Vagina (tissue), 2 donors: ENCODE data around the gene PRDM15.

Experiments
- CTCF ChIP-seq, 3 experiments: fragments of 450-650 bp in 2 of 3; fragments of 200-600 bp in 1 of 3; sonication (generic) in 1 of 3; IDR thresholded peaks; one replicate each; pipeline ENCODE4 v1.5.1; 2017 to 2019; ENCODE audit warnings: antibody characterized with exemption in 3 of 3, mild to moderate bottlenecking in 2 of 3, moderate library complexity in 2 of 3
- POLR2A ChIP-seq, 2 donors: fragments of 450-650 bp; IDR thresholded peaks; one replicate each; pipeline ENCODE4 v1.6.1; 2017; ENCODE audit warnings: antibody characterized with exemption in 2 of 2, mild to moderate bottlenecking in 2 of 2, moderate library complexity in 2 of 2
- POLR2AphosphoS5 ChIP-seq, 2 donors: sonication (generic); formaldehyde crosslinking; IDR thresholded peaks; one replicate each; pipeline ENCODE4 v1.9.0; 2017; ENCODE audit warnings: antibody characterized with exemption in 2 of 2, mild to moderate bottlenecking in 2 of 2, low read depth in 1 of 2; ENCODE audit not compliant: insufficient read depth in 1 of 2

- no peak for TF ChIP-seq POLR2AphosphoS5 (IDR thresholded peaks at IDR 0.05; ENCODE audit: insufficient read depth in 1 of 2, low read depth in 1 of 2)
- TF ChIP-seq POLR2A (IDR thresholded peaks at IDR 0.05): no peak
- TF ChIP-seq CTCF (IDR thresholded peaks at IDR 0.05): no peak
Measured at GRCh38 chr21:41821081-41821755, 57.9 kb downstream of the PRDM15 start.
